H1 (cell line): ENCODE measurements around the gene MRPL17. TPM values are rescaled to one million over a fixed set of nuclear protein-coding genes. Genes with fewer than 3 reads are reported as not detected.

Source experiments
- CTCF ChIA-PET: fragments of 300-600 bp; sonication (Branson Sonifier 250); formaldehyde crosslinking; loops from one replicate; lab custom pipeline; 2021; ENCODE audit not compliant: partially characterized antibody; lab: Charles Lee
- POLR2A ChIA-PET: fragments of 300-600 bp; sonication (Branson Sonifier 250); formaldehyde crosslinking; loops from one replicate; lab custom pipeline; 2021; ENCODE audit warnings: inconsistent platforms; ENCODE audit not compliant: partially characterized antibody; lab: Charles Lee
- DNase-seq, 2 experiments: peaks; one replicate each; pipeline versions ENCODE4 v3.0.0 to v3.0.0-alpha.2; 2010 to 2022; ENCODE audit warnings: low spot score in 2 of 2, low read depth in 1 of 2, mixed read lengths in 1 of 2
- FAIRE-seq: peaks from 2 replicates; lab custom pipeline; 2011; peaks lifted over from hg19 to GRCh38; lab: Jason Lieb, UNC
- H2AFZ ChIP-seq: 2 replicates; pipeline ENCODE4 v1.8.1; 2012; ENCODE audit warnings: low read length, inconsistent platforms
- H2AK5ac ChIP-seq: 2 replicates; pipeline ENCODE4 v1.6.1; 2013; ENCODE audit warnings: low read depth, low read length
- H2BK120ac ChIP-seq: replicated peaks from 2 replicates; pipeline ENCODE3; 2013; ENCODE audit warnings: low read depth, low read length, inconsistent platforms
- H2BK12ac ChIP-seq: 2 replicates; pipeline ENCODE4 v1.6.1; 2013; ENCODE audit warnings: low read depth, low read length
- H2BK15ac ChIP-seq: 2 replicates; pipeline ENCODE4 v1.6.1; 2013; ENCODE audit warnings: low read length
- H2BK20ac ChIP-seq: 2 replicates; pipeline ENCODE4 v1.6.1; 2013; ENCODE audit warnings: low read length
- H2BK5ac ChIP-seq: 2 replicates; pipeline ENCODE4 v1.6.1; 2013; ENCODE audit warnings: low read depth, low read length
- H3K14ac ChIP-seq: 2 replicates; pipeline ENCODE4 v1.6.1; 2013; ENCODE audit warnings: inconsistent platforms; ENCODE audit not compliant: insufficient read length
- H3K18ac ChIP-seq: 2 replicates; pipeline ENCODE4 v1.6.1; 2013; ENCODE audit warnings: low read length; ENCODE audit errors: extremely low read depth
- H3K23ac ChIP-seq: 2 replicates; pipeline ENCODE4 v1.6.1; 2013; ENCODE audit warnings: inconsistent platforms; ENCODE audit not compliant: insufficient read length
- H3K23me2 ChIP-seq: 2 replicates; pipeline ENCODE4 v1.6.1; 2013; ENCODE audit warnings: low read depth, low read length
- H3K27ac ChIP-seq: 2 replicates; pipeline ENCODE4 v1.6.1; 2011; ENCODE audit warnings: low read depth, low read length, inconsistent platforms
- H3K27me3 ChIP-seq, 4 experiments: replicated peaks in 1 of 4; 1 replicate in 1 of 4; 2 replicates in 3 of 4; pipeline versions ENCODE4 v1.6.1 to v1.8.1; 2011 to 2013; ENCODE audit warnings: low read length in 3 of 4, mild to moderate bottlenecking in 3 of 4, inconsistent platforms in 2 of 4, mixed read lengths in 2 of 4, moderate library complexity in 1 of 4; ENCODE audit not compliant: control insufficient read depth in 3 of 4, insufficient read depth in 3 of 4; ENCODE audit errors: extremely low read depth in 1 of 4
- H3K36me3 ChIP-seq, 4 experiments: 2 replicates each; pipeline versions ENCODE4 v1.6.1 to v1.8.1; 2011 to 2013; ENCODE audit warnings: mild to moderate bottlenecking in 4 of 4, low read length in 3 of 4, moderate library complexity in 2 of 4, control low read depth in 1 of 4, inconsistent platforms in 1 of 4; ENCODE audit not compliant: insufficient read depth in 4 of 4, control insufficient read depth in 2 of 4
- H3K4ac ChIP-seq: replicated peaks from 2 replicates; pipeline ENCODE3; 2013; ENCODE audit warnings: low read length, low read depth, mixed read lengths, inconsistent platforms; ENCODE audit not compliant: insufficient read length
- H3K4me1 ChIP-seq, 4 experiments: replicated peaks in 1 of 4; 1 replicate in 1 of 4; 2 replicates in 3 of 4; pipeline versions ENCODE4 v1.6.1 to v1.8.1; 2011 to 2013; ENCODE audit warnings: low read length in 3 of 4, inconsistent platforms in 2 of 4, mixed read lengths in 1 of 4; ENCODE audit not compliant: insufficient read depth in 4 of 4, control insufficient read depth in 3 of 4
- H3K4me2 ChIP-seq, 2 experiments: 2 replicates each; pipeline versions ENCODE4 v1.6.1 to v1.8.1; 2011 to 2013; ENCODE audit warnings: low read depth in 2 of 2, low read length in 2 of 2, control low read depth in 1 of 2, inconsistent platforms in 1 of 2, mild to moderate bottlenecking in 1 of 2; ENCODE audit not compliant: insufficient read depth in 1 of 2
- H3K4me3 ChIP-seq, 4 experiments: fragments of 200-600, 300-600 bp in 1 of 4; sonication (generic), shearing (Covaris generic), sonication (Bioruptor Twin) in 1 of 4; 2 replicates each; pipeline versions ENCODE4 v1.5.1 to v1.8.1; 2011 to 2016; ENCODE audit warnings: low read length in 4 of 4, low read depth in 3 of 4, control low read depth in 2 of 4, inconsistent platforms in 2 of 4, mild to moderate bottlenecking in 2 of 4, mixed read lengths in 1 of 4, moderate library complexity in 1 of 4; ENCODE audit not compliant: insufficient read depth in 2 of 4; ENCODE audit errors: extremely low read depth in 1 of 4
- H3K56ac ChIP-seq: replicated peaks from 2 replicates; pipeline ENCODE3; 2013; ENCODE audit warnings: low read depth, mild to moderate bottlenecking, mixed read lengths, low read length, inconsistent platforms; ENCODE audit not compliant: insufficient read length
- H3K79me1 ChIP-seq: 2 replicates; pipeline ENCODE4 v1.6.1; 2013; ENCODE audit warnings: low read depth, low read length, control low read depth
- H3K79me2 ChIP-seq, 2 experiments: 2 replicates each; pipeline versions ENCODE4 v1.6.1 to v1.8.1; 2012 to 2013; ENCODE audit warnings: low read length in 2 of 2, mild to moderate bottlenecking in 2 of 2, inconsistent platforms in 1 of 2; ENCODE audit not compliant: insufficient read depth in 2 of 2, control insufficient read depth in 1 of 2
- H3K9ac ChIP-seq, 4 experiments: replicated peaks in 1 of 4; 1 replicate in 1 of 4; 2 replicates in 3 of 4; pipeline versions ENCODE4 v1.6.1 to v1.8.1; 2011 to 2013; ENCODE audit warnings: low read depth in 3 of 4, low read length in 3 of 4, control low read depth in 2 of 4, mild to moderate bottlenecking in 2 of 4, moderate library complexity in 2 of 4, inconsistent platforms in 1 of 4; ENCODE audit errors: extremely low read depth in 1 of 4
- H3K9me3 ChIP-seq, 2 experiments: 2 replicates each; pipeline versions ENCODE4 v1.6.1 to v1.8.1; 2012 to 2013; ENCODE audit warnings: mild to moderate bottlenecking in 2 of 2, moderate library complexity in 2 of 2, control low read depth in 1 of 2, inconsistent platforms in 1 of 2, low read depth in 1 of 2, low read length in 1 of 2, mixed read lengths in 1 of 2; ENCODE audit not compliant: insufficient read depth in 2 of 2
- H4K20me1 ChIP-seq, 2 experiments: replicated peaks in 1 of 2; 2 replicates each; pipeline versions ENCODE3 to v1.8.1; 2011 to 2013; ENCODE audit warnings: inconsistent platforms in 2 of 2, low read length in 2 of 2, mild to moderate bottlenecking in 1 of 2; ENCODE audit not compliant: insufficient read depth in 2 of 2, control insufficient read depth in 1 of 2
- H4K5ac ChIP-seq: 2 replicates; pipeline ENCODE4 v1.6.1; 2013; ENCODE audit warnings: low read length, low read depth, mixed read lengths, inconsistent platforms; ENCODE audit not compliant: insufficient read length
- H4K8ac ChIP-seq: 2 replicates; pipeline ENCODE4 v1.8.0; 2013; ENCODE audit warnings: mild to moderate bottlenecking, moderate library complexity, low read length, inconsistent platforms; ENCODE audit not compliant: insufficient read depth; ENCODE audit errors: extremely low read depth
- H4K91ac ChIP-seq: replicated peaks from 2 replicates; pipeline ENCODE3; 2013; ENCODE audit warnings: low read length, mixed read lengths, inconsistent platforms; ENCODE audit not compliant: insufficient read length
- BACH1 ChIP-seq: IDR thresholded peaks from 2 replicates; pipeline ENCODE4 v1.6.1; 2012; ENCODE audit warnings: low read length, improper control_type of control experiment
- WGBS, 2 experiments: shearing (Covaris generic) in 1 of 2; methylation state at CpG; one replicate each; pipeline versions ENCODE4 v1.1.6 to v1.1.7; 2013 to 2015; ENCODE audit warnings: low lambda C conversion rate in 2 of 2, mixed read lengths in 2 of 2, inconsistent platforms in 1 of 2, low coverage in 1 of 2, missing lambda C conversion rate in 1 of 2; ENCODE audit not compliant: insufficient replicate concordance in 2 of 2, insufficient coverage in 1 of 2, insufficient read length in 1 of 2; ENCODE audit errors: extremely low coverage in 1 of 2, missing lambda C conversion rate in 1 of 2; 5-methylcytosine and 5-hydroxymethylcytosine counted together
- polyA plus RNA-seq, 7 experiments: library from polyadenylated mRNA; depleted of rRNA in 3 of 7; stranded (reverse) in 5 of 7; unstranded in 2 of 7; fragments of >200 nt in 5 of 7; fragments of 200-250 nt in 2 of 7; gene quantifications; 1 replicate in 5 of 7; 2 replicates in 1 of 7; 4 replicates in 1 of 7; pipeline versions ENCODE4 v1.2.1 to v1.2.3, GENCODE V29; 2011 to 2013; ENCODE audit warnings: missing spikeins in 2 of 7, mixed read lengths in 2 of 7
- total RNA-seq: library from RNA; stranded (reverse); fragmentation: NEBNext Ultra II Directional; extraction: Animal tissue kit (Norgen Biotek cat#: 25700); gene quantifications from 2 replicates; pipeline ENCODE4 v1.2.1, GENCODE V29; 2021

MRPL17 gene
- total and polyA plus RNA-seq, 2 of the 8 experiments (the other 6 are each of a cell fraction or from before 2014, with no cell fraction given), result 55.7 to 70.5 TPM

GRCh38 chr11:6687876-6688275, 4.7 kb upstream of the MRPL17 start:
- Histone ChIP-seq H2BK5ac (no peak overlapping the region), H3K14ac (no peak overlapping the region), H3K36me3 (no peaks in the 10 kb centered on the region), H2BK120ac (no peak overlapping the region), H3K4me1 (peaks cover 0 to 4% (median 3%) of the 10 kb centered on the region in 4 experiments; a peak in 2 of 7 replicates), H3K9me3 (no peaks in the 10 kb centered on the region), H3K18ac (no peak overlapping the region), H2AK5ac (no peak overlapping the region), H3K27ac (no peak overlapping the region), H2BK15ac (no peak overlapping the region), H4K8ac (no peak overlapping the region), H3K23me2 (no peaks in the 10 kb centered on the region), H4K91ac (no peak overlapping the region), H3K79me2 (no peaks in the 10 kb centered on the region), H4K5ac (no peak overlapping the region), H3K4me3 (no peak overlapping the region), H3K79me1 (no peaks in the 10 kb centered on the region), H3K4me2 (no peak overlapping the region), H2BK12ac (no peak overlapping the region), H3K4ac (no peak overlapping the region), H3K27me3 (no peaks in the 10 kb centered on the region), H2AFZ (no peak overlapping the region), H3K56ac (no peak overlapping the region), H4K20me1 (no peaks in the 10 kb centered on the region), H3K9ac (no peak overlapping the region), H2BK20ac (no peak overlapping the region), H3K23ac (no peak overlapping the region)
- ChIA-PET CTCF (interaction anchor here (0.6 to 2.9 kb wide), 5 partner anchors 9 to 1180 kb away, joined by 3 to 11 read pairs (median 3); no protein-coding TSS in a partner anchor), POLR2A (interaction anchor here (0.7 to 1.4 kb wide), 2 partner anchors 57 to 78 kb away, joined by 3 read pairs; no protein-coding TSS in a partner anchor)
- 59% methylated on average over 4 of the region's 4 CpGs; no CpG with 5 or more reads in 1 of the 2 experiments for WGBS, 2 experiments
- DNase-seq (no peak), FAIRE-seq (no peak)
- TF ChIP-seq BACH1, result no peak
